Neural cell (in vitro differentiated cells): Measurements from ENCODE around the gene USP53. TPM values are rescaled to one million over a fixed set of nuclear protein-coding genes. Genes with fewer than 3 reads are reported as not detected.

Experiments
- H2AFZ ChIP-seq: fragments of 200-600, 300-800 bp; sonication (generic), shearing (Covaris generic); 2 replicates; pipeline ENCODE4 v1.6.0; 2014; ENCODE audit warnings: low read depth, mild to moderate bottlenecking, antibody characterized with exemption, low read length, moderate library complexity
- H3F3A ChIP-seq: fragments of 200-600 bp; shearing (Covaris generic); 2 replicates; pipeline ENCODE4 v1.6.1; 2016; ENCODE audit warnings: mild to moderate bottlenecking, moderate library complexity, mixed read lengths, antibody characterized with exemption, low read length; ENCODE audit not compliant: insufficient read depth, poor library complexity, severe bottlenecking
- H3K27ac ChIP-seq: fragments of 200-600, 300-800 bp; sonication (generic), shearing (Covaris generic); 2 replicates; pipeline ENCODE4 v1.5.1; 2014; ENCODE audit warnings: mild to moderate bottlenecking, low read length, moderate library complexity
- H3K27me3 ChIP-seq: fragments of 300-800, 200-600 bp; sonication (generic), shearing (Covaris generic); 2 replicates; pipeline ENCODE4 v1.6.0; 2014; ENCODE audit warnings: mild to moderate bottlenecking, low read depth, low read length, moderate library complexity; ENCODE audit not compliant: insufficient read depth
- H3K36me3 ChIP-seq: fragments of 300-800, 200-600 bp; sonication (generic), shearing (Covaris generic); 2 replicates; pipeline ENCODE4 v1.5.1; 2014; ENCODE audit warnings: mild to moderate bottlenecking, antibody characterized with exemption, low read length, moderate library complexity; ENCODE audit not compliant: insufficient read depth
- H3K4me2 ChIP-seq: fragments of 300-800, 200-600 bp; sonication (generic), shearing (Covaris generic); 2 replicates; pipeline ENCODE4 v1.6.0; 2014; ENCODE audit warnings: mild to moderate bottlenecking, low read length
- H3K4me3 ChIP-seq: fragments of 300-800, 200-600 bp; sonication (generic), shearing (Covaris generic); 2 replicates; pipeline ENCODE4 v1.5.1; 2014; ENCODE audit warnings: mild to moderate bottlenecking, low read length, moderate library complexity
- H3K79me2 ChIP-seq: fragments of 200-600 bp; shearing (Covaris generic); replicated peaks from 2 replicates; pipeline ENCODE4 v1.6.0; 2014; ENCODE audit warnings: mild to moderate bottlenecking, low read length, moderate library complexity; ENCODE audit not compliant: insufficient read depth
- H3K9ac ChIP-seq: fragments of 300-800, 200-600 bp; sonication (generic), shearing (Covaris generic); 2 replicates; pipeline ENCODE4 v1.6.1; 2016; ENCODE audit warnings: mild to moderate bottlenecking, low read length, mixed read lengths
- H3K9me2 ChIP-seq: fragments of 200-600 bp; shearing (Covaris generic); 2 replicates; pipeline ENCODE4 v1.6.1; 2016; ENCODE audit warnings: mild to moderate bottlenecking, low read length, mixed read lengths; ENCODE audit not compliant: insufficient read depth
- H3K9me3 ChIP-seq: fragments of 200-600, 300-800 bp; sonication (generic), shearing (Covaris generic); 2 replicates; pipeline ENCODE4 v1.6.1; 2016; ENCODE audit warnings: mild to moderate bottlenecking, mixed run types, low read length, moderate library complexity, mixed read lengths
- H4K20me1 ChIP-seq: fragments of 200-600 bp; shearing (Covaris generic); 2 replicates; pipeline ENCODE4 v1.6.1; 2016; ENCODE audit warnings: mild to moderate bottlenecking, mixed run types; ENCODE audit not compliant: insufficient read depth
- CTCF ChIP-seq: fragments of 450-650 bp; IDR thresholded peaks from 2 replicates; pipeline ENCODE4 v1.5.1; 2014; ENCODE audit warnings: antibody characterized with exemption, mild to moderate bottlenecking, moderate library complexity; ENCODE audit not compliant: poor library complexity, severe bottlenecking
- EP300 ChIP-seq: fragments of 450-650 bp; conservative IDR thresholded peaks from 2 replicates; pipeline ENCODE4 v1.6.1; 2014; ENCODE audit warnings: antibody characterized with exemption, mild to moderate bottlenecking, moderate library complexity; ENCODE audit not compliant: poor library complexity, severe bottlenecking
- EZH2 ChIP-seq: fragments of 200-600, 300-800 bp; shearing (Covaris generic), sonication (generic); IDR thresholded peaks from 2 replicates; pipeline ENCODE4 v1.6.1; 2014; ENCODE audit warnings: antibody characterized with exemption, low read length, borderline replicate concordance, mild to moderate bottlenecking; ENCODE audit not compliant: insufficient read depth, poor library complexity, severe bottlenecking
- MXI1 ChIP-seq: fragments of 450-650 bp; conservative IDR thresholded peaks from 2 replicates; pipeline ENCODE4 v1.6.1; 2014; ENCODE audit warnings: antibody characterized with exemption, mild to moderate bottlenecking; ENCODE audit not compliant: poor library complexity, severe bottlenecking
- POLR2AphosphoS5 ChIP-seq: IDR thresholded peaks from 2 replicates; pipeline ENCODE4 v1.6.1; 2012
- RAD21 ChIP-seq: fragments of 450-650 bp; conservative IDR thresholded peaks from 2 replicates; pipeline ENCODE4 v1.6.1; 2014; ENCODE audit warnings: antibody characterized with exemption, mild to moderate bottlenecking, moderate library complexity
- SMC3 ChIP-seq: fragments of 450-650 bp; conservative IDR thresholded peaks from 2 replicates; pipeline ENCODE4 v1.6.1; 2014; ENCODE audit warnings: antibody characterized with exemption, mild to moderate bottlenecking, moderate library complexity; ENCODE audit not compliant: poor library complexity
- TAF1 ChIP-seq: IDR thresholded peaks from 2 replicates; pipeline ENCODE4 v1.6.1; 2012; ENCODE audit warnings: low read depth
- polyA plus RNA-seq: library from polyadenylated mRNA; depleted of rRNA; stranded (reverse); fragments of >200 nt; gene quantifications from 2 replicates; pipeline ENCODE4 v1.2.3, GENCODE V29; 2014
- TF ChIP-seq, protein P1 (sequence below): IDR thresholded peaks from 2 replicates; pipeline ENCODE4 v1.6.1; 2012; ENCODE audit warnings: borderline replicate concordance

The USP53 gene
- polyA plus RNA-seq, 1 donor from 2014 or later = 5.0 TPM

DNA sequence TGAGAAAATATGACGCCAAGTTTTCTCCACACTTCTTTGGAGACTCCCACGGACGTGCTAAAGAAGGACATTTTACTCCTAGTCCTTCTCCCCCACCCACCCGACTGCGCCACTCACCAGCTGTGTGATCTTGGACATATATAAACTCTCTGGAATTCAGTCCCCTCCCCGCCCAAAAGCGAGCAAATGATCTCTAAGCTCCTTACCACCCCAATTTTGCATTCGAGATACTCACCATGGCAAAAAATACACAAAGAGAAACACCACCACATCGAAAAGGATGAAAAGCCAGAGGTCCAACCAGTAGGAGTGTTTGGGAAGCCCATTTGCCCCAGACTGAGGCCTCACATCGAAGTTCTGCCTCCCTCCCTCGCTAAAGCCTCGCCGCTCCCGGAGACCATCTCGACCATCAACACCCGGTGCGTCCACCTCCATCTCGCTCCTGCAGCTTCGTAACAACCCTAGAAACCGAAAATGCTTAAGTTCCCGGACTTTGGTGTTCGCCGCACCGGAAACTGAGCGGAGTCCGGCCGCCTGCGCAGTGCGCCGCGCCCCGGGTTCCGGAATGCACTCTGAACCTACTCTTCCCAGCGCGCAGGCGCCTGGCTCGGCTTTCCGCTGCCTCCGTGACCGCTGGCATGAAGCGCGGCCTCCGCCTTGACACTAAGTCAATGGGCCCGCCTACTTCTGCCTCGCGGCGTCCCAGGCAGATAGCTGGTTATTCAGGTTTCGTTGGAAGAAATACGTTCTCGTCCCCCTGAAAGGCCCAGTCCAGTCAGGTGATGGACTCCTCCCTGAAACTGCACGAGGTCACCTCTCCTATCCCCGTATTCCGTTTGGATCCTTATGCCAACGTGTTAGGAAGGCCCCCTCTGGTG is 87.8 kb downstream of the USP53 start:
- H3K27ac ChIP-seq = peak overlapping the region; percentile 33
- TF ChIP-seq, protein P1, sequence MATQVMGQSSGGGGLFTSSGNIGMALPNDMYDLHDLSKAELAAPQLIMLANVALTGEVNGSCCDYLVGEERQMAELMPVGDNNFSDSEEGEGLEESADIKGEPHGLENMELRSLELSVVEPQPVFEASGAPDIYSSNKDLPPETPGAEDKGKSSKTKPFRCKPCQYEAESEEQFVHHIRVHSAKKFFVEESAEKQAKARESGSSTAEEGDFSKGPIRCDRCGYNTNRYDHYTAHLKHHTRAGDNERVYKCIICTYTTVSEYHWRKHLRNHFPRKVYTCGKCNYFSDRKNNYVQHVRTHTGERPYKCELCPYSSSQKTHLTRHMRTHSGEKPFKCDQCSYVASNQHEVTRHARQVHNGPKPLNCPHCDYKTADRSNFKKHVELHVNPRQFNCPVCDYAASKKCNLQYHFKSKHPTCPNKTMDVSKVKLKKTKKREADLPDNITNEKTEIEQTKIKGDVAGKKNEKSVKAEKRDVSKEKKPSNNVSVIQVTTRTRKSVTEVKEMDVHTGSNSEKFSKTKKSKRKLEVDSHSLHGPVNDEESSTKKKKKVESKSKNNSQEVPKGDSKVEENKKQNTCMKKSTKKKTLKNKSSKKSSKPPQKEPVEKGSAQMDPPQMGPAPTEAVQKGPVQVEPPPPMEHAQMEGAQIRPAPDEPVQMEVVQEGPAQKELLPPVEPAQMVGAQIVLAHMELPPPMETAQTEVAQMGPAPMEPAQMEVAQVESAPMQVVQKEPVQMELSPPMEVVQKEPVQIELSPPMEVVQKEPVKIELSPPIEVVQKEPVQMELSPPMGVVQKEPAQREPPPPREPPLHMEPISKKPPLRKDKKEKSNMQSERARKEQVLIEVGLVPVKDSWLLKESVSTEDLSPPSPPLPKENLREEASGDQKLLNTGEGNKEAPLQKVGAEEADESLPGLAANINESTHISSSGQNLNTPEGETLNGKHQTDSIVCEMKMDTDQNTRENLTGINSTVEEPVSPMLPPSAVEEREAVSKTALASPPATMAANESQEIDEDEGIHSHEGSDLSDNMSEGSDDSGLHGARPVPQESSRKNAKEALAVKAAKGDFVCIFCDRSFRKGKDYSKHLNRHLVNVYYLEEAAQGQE = no peak
- TF ChIP-seq SMC3 (no peak), RAD21 (no peak), EZH2 (no peak), MXI1 (peak; percentile 48), TAF1 (no peak), POLR2AphosphoS5 (no peak), CTCF (peak; percentile 39), EP300 (no peak)
- H3K9me3 ChIP-seq = no peaks in the 10 kb centered on the region
- H3K9ac ChIP-seq = peak overlapping the region; percentile 62
- peak overlapping the region; percentile 72 for H3K4me2 ChIP-seq
- H3K79me2 ChIP-seq = peaks cover 14% of the 10 kb centered on the region
- H3K9me2 ChIP-seq = no peaks in the 10 kb centered on the region
- peak overlapping the region; percentile 86 for H3K4me3 ChIP-seq
- H2AFZ ChIP-seq = peak overlapping the region; percentile 85
- no peaks in the 10 kb centered on the region for H3K27me3 ChIP-seq
- H3K36me3 ChIP-seq = no peaks in the 10 kb centered on the region
- no peaks in the 10 kb centered on the region for H4K20me1 ChIP-seq
- H3F3A ChIP-seq = no peaks in the 10 kb centered on the region

- Histone ChIP-seq H3K79me2 (peaks cover 14% of the 10 kb centered on the region), H4K20me1 (no peaks in the 10 kb centered on the region), H3K27me3 (no peaks in the 10 kb centered on the region), H3K9ac (no peak overlapping the region), H3K36me3 (no peaks in the 10 kb centered on the region), H3F3A (no peaks in the 10 kb centered on the region), H3K4me3 (no peak overlapping the region), H3K27ac (no peak overlapping the region), H3K4me2 (no peak overlapping the region), H2AFZ (no peak overlapping the region), H3K9me3 (no peaks in the 10 kb centered on the region), H3K9me2 (no peaks in the 10 kb centered on the region)
- TF ChIP-seq SMC3 (no peak), TAF1 (no peak), CTCF (no peak), EP300 (no peak), RAD21 (no peak), MXI1 (no peak), EZH2 (no peak), POLR2AphosphoS5 (no peak)
- TF ChIP-seq, protein P1 = no peak
Measured at GRCh38 chr4:119302073-119302832, 89.7 kb downstream of the USP53 start.
